Cardiac muscle cell (in vitro differentiated cells and primary cell): ENCODE measurements around the gene RRH. TPM values are rescaled to one million over a fixed set of nuclear protein-coding genes. Genes with fewer than 3 reads are reported as not detected.
A peak's percentile ranks its signal among the peaks of the same experiment; 100 is the strongest.
"Not testable (repeated sequence)": the region's sequence is repeated elsewhere in the genome, so short reads cannot be mapped to it uniquely, and the experiment has no call there.

ENCODE experiments used
- DNase-seq, 2 donors: peaks; one replicate each; pipeline versions ENCODE4 v3.0.0 to v3.0.0-alpha.2; 2010 to 2017; ENCODE audit warnings: low read depth in 1 of 2, low spot score in 1 of 2
- H3K27ac ChIP-seq: fragments of 200-600 bp; sonication (generic); 2 replicates; pipeline ENCODE4 v1.5.1; 2016
- H3K27me3 ChIP-seq: fragments of 200-600 bp; sonication (generic); 2 replicates; pipeline ENCODE4 v1.6.0; 2016; ENCODE audit warnings: control low read depth
- H3K36me3 ChIP-seq: fragments of 200-600 bp; sonication (generic); 2 replicates; pipeline ENCODE4 v1.5.1; 2016; ENCODE audit warnings: control low read depth
- H3K4me1 ChIP-seq: fragments of 200-600 bp; sonication (generic); 2 replicates; pipeline ENCODE4 v1.8.1; 2017; ENCODE audit warnings: low read depth, mild to moderate bottlenecking, mixed run types
- H3K4me3 ChIP-seq: fragments of 200-600 bp; sonication (generic); 2 replicates; pipeline ENCODE4 v1.5.1; 2016; ENCODE audit warnings: mild to moderate bottlenecking
- H3K9me3 ChIP-seq: fragments of 200-600 bp; sonication (generic); 2 replicates; pipeline ENCODE4 v1.5.1; 2017; ENCODE audit warnings: low read depth, mild to moderate bottlenecking, control low read depth
- polyA plus RNA-seq: library from polyadenylated mRNA; unstranded; fragments of >200 nt; fragmentation: Nextera tagmentation; extraction: Ambion mirVana; gene quantifications from 2 replicates; pipeline ENCODE4 v1.2.1, GENCODE V29; 2016
- total RNA-seq: library from RNA; depleted of rRNA; stranded (reverse); fragments of >200 nt; gene quantifications from 2 replicates; pipeline ENCODE4 v1.2.3, GENCODE V29; 2016
- TF ChIP-seq, protein P1 (sequence below): IDR thresholded peaks from 2 replicates; pipeline ENCODE4 v1.5.1; 2012; ENCODE audit warnings: low read depth, mild to moderate bottlenecking, low read length

Gene RRH
- total and polyA plus RNA-seq, 2 experiments from 2014 or later: 0.15 TPM; not detected in 1

DNA sequence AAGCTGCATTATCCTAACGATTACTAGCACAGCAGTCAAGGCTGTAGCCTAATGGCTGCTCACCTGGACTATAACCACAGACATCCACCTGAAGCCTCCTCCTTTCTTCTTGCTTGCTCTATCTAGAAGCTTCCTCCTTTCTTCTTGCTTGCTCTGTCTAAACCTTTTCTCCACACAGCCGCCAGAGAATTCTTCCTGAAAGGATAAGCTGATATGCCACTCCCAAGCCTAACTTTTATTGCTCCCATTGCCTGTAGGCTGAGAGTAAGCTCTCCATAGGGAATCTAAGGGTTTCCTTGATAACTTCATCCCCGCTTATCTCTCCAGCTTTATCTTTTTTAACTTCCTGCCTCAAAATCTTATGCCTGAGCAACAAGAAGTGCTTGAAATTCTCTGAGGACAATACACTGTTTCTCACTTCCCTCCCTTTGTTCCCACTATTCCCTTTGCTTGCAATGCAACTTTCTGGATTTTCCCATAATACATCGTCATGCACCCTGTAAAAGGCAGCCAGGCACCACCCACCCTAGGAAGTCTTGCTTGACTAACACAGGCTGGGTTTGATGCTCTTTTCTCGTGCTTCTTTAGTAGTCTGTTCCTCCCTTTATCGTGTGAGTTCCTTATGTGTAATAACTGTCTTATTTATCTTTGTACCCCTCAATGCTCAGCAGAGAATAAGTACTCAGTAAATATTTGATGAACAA, 18.8 kb downstream of the RRH start:
- Histone ChIP-seq H3K36me3 (no peaks in the 10 kb centered on the region), H3K27ac (no peak overlapping the region), H3K27me3 (no peaks in the 10 kb centered on the region), H3K9me3 (no peaks in the 10 kb centered on the region), H3K4me1 (no peaks in the 10 kb centered on the region), H3K4me3 (no peak overlapping the region)
- peak in 1 of 2 donors; percentile 24 for DNase-seq
- TF ChIP-seq, protein P1, sequence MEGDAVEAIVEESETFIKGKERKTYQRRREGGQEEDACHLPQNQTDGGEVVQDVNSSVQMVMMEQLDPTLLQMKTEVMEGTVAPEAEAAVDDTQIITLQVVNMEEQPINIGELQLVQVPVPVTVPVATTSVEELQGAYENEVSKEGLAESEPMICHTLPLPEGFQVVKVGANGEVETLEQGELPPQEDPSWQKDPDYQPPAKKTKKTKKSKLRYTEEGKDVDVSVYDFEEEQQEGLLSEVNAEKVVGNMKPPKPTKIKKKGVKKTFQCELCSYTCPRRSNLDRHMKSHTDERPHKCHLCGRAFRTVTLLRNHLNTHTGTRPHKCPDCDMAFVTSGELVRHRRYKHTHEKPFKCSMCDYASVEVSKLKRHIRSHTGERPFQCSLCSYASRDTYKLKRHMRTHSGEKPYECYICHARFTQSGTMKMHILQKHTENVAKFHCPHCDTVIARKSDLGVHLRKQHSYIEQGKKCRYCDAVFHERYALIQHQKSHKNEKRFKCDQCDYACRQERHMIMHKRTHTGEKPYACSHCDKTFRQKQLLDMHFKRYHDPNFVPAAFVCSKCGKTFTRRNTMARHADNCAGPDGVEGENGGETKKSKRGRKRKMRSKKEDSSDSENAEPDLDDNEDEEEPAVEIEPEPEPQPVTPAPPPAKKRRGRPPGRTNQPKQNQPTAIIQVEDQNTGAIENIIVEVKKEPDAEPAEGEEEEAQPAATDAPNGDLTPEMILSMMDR: no peak

DNA sequence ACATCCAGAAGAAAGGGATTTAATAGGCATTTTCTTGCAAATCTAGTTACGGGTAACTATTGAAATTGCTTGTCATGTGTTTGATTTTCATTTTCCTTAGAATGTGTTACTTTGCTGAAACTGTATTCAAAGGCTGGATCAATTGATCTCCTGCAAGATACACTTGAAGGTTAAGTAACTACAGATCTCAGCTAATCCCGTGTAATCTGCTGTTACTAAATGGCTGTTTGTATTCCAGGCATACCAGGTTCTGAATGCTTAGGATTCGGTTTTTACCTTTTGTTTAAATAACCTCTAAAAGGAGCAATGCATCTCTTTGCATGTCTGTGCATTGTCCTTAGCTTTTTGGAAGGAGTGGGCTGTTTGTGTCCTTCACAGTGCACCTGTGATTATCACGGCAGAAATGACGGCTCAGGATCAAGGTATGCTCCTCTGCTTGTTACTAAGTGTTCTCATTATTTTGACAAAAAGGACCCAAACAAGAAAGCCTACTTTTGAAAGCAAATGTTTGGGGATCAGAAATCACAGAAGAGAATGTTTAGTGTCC, 20.2 kb downstream of the RRH start, which contains the start of gene LRIT3:
Gene LRIT3 (plus strand): TSS at position 212 of the 547 bp plus-strand sequence. CDS start 95 bp downstream, at position 307.
- Histone ChIP-seq H3K9me3 (no peaks in the 10 kb centered on the region), H3K27ac (no peak within 1 kb of the TSS), H3K36me3 (no peaks in the 10 kb centered on the region), H3K4me3 (no peak within 1 kb of the TSS), H3K4me1 (no peaks in the 10 kb centered on the region), H3K27me3 (no peaks in the 10 kb centered on the region)
- TF ChIP-seq, protein P1: no peak
- no peak for DNase-seq

DNA sequence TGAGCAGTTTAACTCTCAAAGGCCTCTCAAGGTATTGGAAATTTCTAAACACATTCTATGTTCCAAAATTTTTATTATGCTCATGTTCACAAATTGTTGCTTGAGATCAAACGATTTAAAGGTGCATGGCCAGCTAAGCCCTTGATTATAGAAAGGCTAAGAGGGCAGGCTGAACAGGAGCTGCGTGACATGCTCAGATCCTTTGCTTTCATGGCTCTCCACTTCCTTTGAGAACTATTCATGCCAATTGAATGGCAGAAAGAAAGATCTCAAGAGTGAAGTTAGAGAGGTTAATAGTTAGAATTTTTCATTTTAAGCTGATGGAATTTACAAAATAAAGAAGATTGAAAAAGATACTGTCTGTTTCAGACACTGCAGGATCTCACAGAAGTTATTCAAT, 20.7 kb downstream of the RRH start:
- no peaks in the 10 kb centered on the region for H3K9me3 ChIP-seq
- H3K4me1 ChIP-seq: no peaks in the 10 kb centered on the region
- H3K4me3 ChIP-seq: no peak overlapping the region
- no peak for DNase-seq
- H3K27ac ChIP-seq: no peak overlapping the region
- H3K27me3 ChIP-seq: no peaks in the 10 kb centered on the region
- no peaks in the 10 kb centered on the region for H3K36me3 ChIP-seq
- TF ChIP-seq, protein P1: no peak

GRCh38 chr4:109850601-109851000, 22.8 kb downstream of the RRH start:
- no peak overlapping the region for H3K4me3 ChIP-seq
- TF ChIP-seq, protein P1: no peak
- no peaks in the 10 kb centered on the region for H3K36me3 ChIP-seq
- no peaks in the 10 kb centered on the region for H3K4me1 ChIP-seq
- H3K9me3 ChIP-seq: no peaks in the 10 kb centered on the region
- H3K27ac ChIP-seq: no peak overlapping the region
- no peak for DNase-seq
- H3K27me3 ChIP-seq: no peaks in the 10 kb centered on the region

GRCh38 chr4:109859426-109860300, 31.9 kb downstream of the RRH start:
- not testable (repeated sequence) for DNase-seq, H3K4me1 ChIP-seq, H3K4me3 ChIP-seq, H3K9me3 ChIP-seq, H3K36me3 ChIP-seq, H3K27me3 ChIP-seq, H3K27ac ChIP-seq
